NCI-H510A treated with DMSO at 0.1 percent for 48 hours (cell line): ENCODE measurements around the gene SLC35D1.
"Not testable (repeated sequence)": the region's sequence is repeated elsewhere in the genome, so short reads cannot be mapped to it uniquely, and the experiment has no call there.

ENCODE experiments used
- DNase-seq: peaks from one replicate; lab custom pipeline; 2025; lab: John Stamatoyannopoulos, UW

The SLC35D1 gene

GRCh38 chr1:66985835-66986234, 68.1 kb downstream of the SLC35D1 start:
- DNase-seq, result no peak

GRCh38 chr1:66984491-66984890, 69.5 kb downstream of the SLC35D1 start:
- no peak for DNase-seq

GRCh38 chr1:66982561-66983260, 71.2 kb downstream of the SLC35D1 start:
- no peak for DNase-seq

- no peak for DNase-seq
Observed at GRCh38 chr1:66981679-66982078, 72.3 kb downstream of the SLC35D1 start.

GRCh38 chr1:66980745-66981367, 73.1 kb downstream of the SLC35D1 start:
- DNase-seq, result peak; percentile 28

GRCh38 chr1:66979621-66980020, 74.3 kb downstream of the SLC35D1 start:
- DNase-seq, result not testable (repeated sequence)

GRCh38 chr1:66978201-66978600, 75.7 kb downstream of the SLC35D1 start:
- DNase-seq, result no peak

GRCh38 chr1:66968574-66968973, 85.4 kb downstream of the SLC35D1 start:
- no peak for DNase-seq

GRCh38 chr1:66966188-66966873, 87.6 kb downstream of the SLC35D1 start:
- DNase-seq, result not testable (repeated sequence)

- DNase-seq, result no peak
Observed at GRCh38 chr1:66957938-66958337, 96.0 kb downstream of the SLC35D1 start.

- no peak for DNase-seq
Observed at GRCh38 chr1:66954208-66954607, 99.7 kb downstream of the SLC35D1 start.

- no peak for DNase-seq
Observed at GRCh38 chr1:66951513-66951912, 102.4 kb downstream of the SLC35D1 start.
